ENCODE measurements around the gene ESD.
"Not testable (repeated sequence)": the region's sequence is repeated elsewhere in the genome, so short reads cannot be mapped to it uniquely, and the experiment has no call there.

The ESD gene

GRCh38 chr13:46771693-46772092, 25.3 kb downstream of the ESD start:
- CTCF ChIA-PET, result interaction anchor here (1.0 to 1.5 kb wide), 2 partner anchors 9 to 277 kb away, joined by 3 read pairs; no protein-coding TSS in a partner anchor
- Mint-ChIP-seq H3K4me3 (no peak overlapping the region), H3K9me3 (no peaks in the 10 kb centered on the region), H3K27ac (no peak overlapping the region), H3K27me3 (no peaks in the 10 kb centered on the region), H3K4me1 (no peaks in the 10 kb centered on the region), H3K36me3 (peaks cover 56% of the 10 kb centered on the region)
- no peak for DNase-seq

- DNase-seq, H3K4me3 Mint-ChIP-seq, H3K4me1 Mint-ChIP-seq, H3K27me3 Mint-ChIP-seq, H3K9me3 Mint-ChIP-seq, CTCF ChIA-PET, H3K27ac Mint-ChIP-seq: not testable (repeated sequence)
- H3K36me3 Mint-ChIP-seq, result peaks cover 41% of the 10 kb centered on the region
These were observed 27.0 kb downstream of the ESD start for GRCh38 chr13:46769925-46770324.

- H3K27ac Mint-ChIP-seq, result no peak overlapping the region
- H3K9me3 Mint-ChIP-seq, result no peaks in the 10 kb centered on the region
- H3K4me1 Mint-ChIP-seq, result no peaks in the 10 kb centered on the region
- CTCF ChIA-PET, result interaction anchor here (1.8 kb wide), 1 partner anchor 10 kb away, joined by 4 read pairs; no protein-coding TSS in a partner anchor
- no peak overlapping the region for H3K4me3 Mint-ChIP-seq
- no peaks in the 10 kb centered on the region for H3K36me3 Mint-ChIP-seq
- H3K27me3 Mint-ChIP-seq, result peaks cover 4% of the 10 kb centered on the region
- no peak for DNase-seq
These were observed 35.1 kb downstream of the ESD start for GRCh38 chr13:46761866-46762265.

- H3K9me3 Mint-ChIP-seq, result no peaks in the 10 kb centered on the region
- CTCF ChIA-PET, result no interaction called here
- H3K27ac Mint-ChIP-seq, result no peak overlapping the region
- no peak overlapping the region for H3K4me3 Mint-ChIP-seq
- no peaks in the 10 kb centered on the region for H3K36me3 Mint-ChIP-seq
- H3K4me1 Mint-ChIP-seq, result no peaks in the 10 kb centered on the region
- no peak for DNase-seq
- peaks cover 4% of the 10 kb centered on the region for H3K27me3 Mint-ChIP-seq
These were observed 35.8 kb downstream of the ESD start for GRCh38 chr13:46761174-46761573.

GRCh38 chr13:46759846-46760245, 37.1 kb downstream of the ESD start:
- no peaks in the 10 kb centered on the region for H3K4me1 Mint-ChIP-seq
- H3K27ac Mint-ChIP-seq, result no peak overlapping the region
- DNase-seq, result no peak
- H3K4me3 Mint-ChIP-seq, result no peak overlapping the region
- H3K27me3 Mint-ChIP-seq, result peaks cover 4% of the 10 kb centered on the region
- CTCF ChIA-PET, result no interaction called here
- no peaks in the 10 kb centered on the region for H3K9me3 Mint-ChIP-seq
- no peaks in the 10 kb centered on the region for H3K36me3 Mint-ChIP-seq

- no peak for DNase-seq
- H3K9me3 Mint-ChIP-seq, result no peaks in the 10 kb centered on the region
- no peak overlapping the region for H3K4me3 Mint-ChIP-seq
- H3K27me3 Mint-ChIP-seq, result peaks cover 4% of the 10 kb centered on the region
- no peak overlapping the region for H3K27ac Mint-ChIP-seq
- peaks cover 13% of the 10 kb centered on the region for H3K36me3 Mint-ChIP-seq
- peaks cover 10% of the 10 kb centered on the region for H3K4me1 Mint-ChIP-seq
- CTCF ChIA-PET, result interaction anchor here (1.1 kb wide), 1 partner anchor 42 kb away, joined by 3 read pairs; no protein-coding TSS in a partner anchor
These were observed 39.3 kb downstream of the ESD start for GRCh38 chr13:46757640-46758039.

- Mint-ChIP-seq H3K9me3 (no peaks in the 10 kb centered on the region), H3K27me3 (peaks cover 4% of the 10 kb centered on the region), H3K27ac (no peak overlapping the region), H3K4me3 (no peak overlapping the region), H3K36me3 (peaks cover 16% of the 10 kb centered on the region), H3K4me1 (peaks cover 16% of the 10 kb centered on the region)
- no peak for DNase-seq
- CTCF ChIA-PET, result interaction anchor here (1.1 kb wide), 1 partner anchor 42 kb away, joined by 3 read pairs; no protein-coding TSS in a partner anchor
These were observed 40.0 kb downstream of the ESD start for GRCh38 chr13:46756977-46757376.

- CTCF ChIA-PET, H3K27me3 Mint-ChIP-seq, H3K27ac Mint-ChIP-seq, DNase-seq, H3K9me3 Mint-ChIP-seq, H3K4me3 Mint-ChIP-seq: not testable (repeated sequence)
- H3K4me1 Mint-ChIP-seq, result peaks cover 29% of the 10 kb centered on the region
- H3K36me3 Mint-ChIP-seq, result peaks cover 25% of the 10 kb centered on the region
These were observed 41.5 kb downstream of the ESD start for GRCh38 chr13:46755508-46755907.

- H3K9me3 Mint-ChIP-seq, result no peaks in the 10 kb centered on the region
- no peak for DNase-seq
- CTCF ChIA-PET, result interaction anchor here (4.0 kb wide), 1 partner anchor 203 kb away, joined by 15 read pairs; no protein-coding TSS in a partner anchor
- peaks cover 29% of the 10 kb centered on the region for H3K36me3 Mint-ChIP-seq
- H3K4me1 Mint-ChIP-seq, result peaks cover 34% of the 10 kb centered on the region
- no peak overlapping the region for H3K27ac Mint-ChIP-seq
- H3K4me3 Mint-ChIP-seq, result no peak overlapping the region
- H3K27me3 Mint-ChIP-seq, result peaks cover 4% of the 10 kb centered on the region
These were observed 42.1 kb downstream of the ESD start for GRCh38 chr13:46754812-46755211.

- Mint-ChIP-seq H3K27ac (no peak overlapping the region), H3K36me3 (peaks cover 34% of the 10 kb centered on the region), H3K4me1 (peaks cover 36% of the 10 kb centered on the region), H3K27me3 (peaks cover 4% of the 10 kb centered on the region), H3K4me3 (no peak overlapping the region), H3K9me3 (no peaks in the 10 kb centered on the region)
- DNase-seq, result no peak
- CTCF ChIA-PET, result interaction anchor here (0.8 to 4.0 kb wide), 2 partner anchors 199 to 202 kb away, joined by 3 to 15 read pairs; no protein-coding TSS in a partner anchor
These were observed 43.0 kb downstream of the ESD start for GRCh38 chr13:46753917-46754316.

GRCh38 chr13:46753137-46753536, 43.8 kb downstream of the ESD start:
- peaks cover 39% of the 10 kb centered on the region for H3K36me3 Mint-ChIP-seq
- no peak overlapping the region for H3K27ac Mint-ChIP-seq
- CTCF ChIA-PET, result interaction anchor here (4.0 kb wide), 1 partner anchor 201 kb away, joined by 15 read pairs; no protein-coding TSS in a partner anchor
- peaks cover 4% of the 10 kb centered on the region for H3K27me3 Mint-ChIP-seq
- H3K4me1 Mint-ChIP-seq, result peaks cover 36% of the 10 kb centered on the region
- H3K4me3 Mint-ChIP-seq, result no peak overlapping the region
- no peak for DNase-seq
- H3K9me3 Mint-ChIP-seq, result no peaks in the 10 kb centered on the region

- Mint-ChIP-seq H3K9me3 (no peaks in the 10 kb centered on the region), H3K27me3 (no peaks in the 10 kb centered on the region), H3K27ac (peak overlapping the region; percentile 85), H3K36me3 (peaks cover 42% of the 10 kb centered on the region), H3K4me1 (peaks cover 36% of the 10 kb centered on the region), H3K4me3 (peak overlapping the region; percentile 3)
- peak; percentile 69 for DNase-seq
- CTCF ChIA-PET, result interaction anchor here (1.0 to 4.0 kb wide), 4 partner anchors 11 to 258 kb away, joined by 3 to 15 read pairs (median 4); no protein-coding TSS in a partner anchor
These were observed 44.9 kb downstream of the ESD start for GRCh38 chr13:46751811-46752635.

- H3K27me3 Mint-ChIP-seq, result no peaks in the 10 kb centered on the region
- H3K36me3 Mint-ChIP-seq, result peaks cover 54% of the 10 kb centered on the region
- peaks cover 36% of the 10 kb centered on the region for H3K4me1 Mint-ChIP-seq
- no peaks in the 10 kb centered on the region for H3K9me3 Mint-ChIP-seq
- CTCF ChIA-PET, result interaction anchor here (0.7 to 1.1 kb wide), 2 partner anchors 198 to 256 kb away, joined by 3 to 5 read pairs; no protein-coding TSS in a partner anchor
- peak overlapping the region; percentile 39 for H3K27ac Mint-ChIP-seq
- no peak overlapping the region for H3K4me3 Mint-ChIP-seq
- DNase-seq, result no peak
These were observed 47.0 kb downstream of the ESD start for GRCh38 chr13:46749951-46750350.

- Mint-ChIP-seq H3K27me3 (no peaks in the 10 kb centered on the region), H3K4me1 (peaks cover 31% of the 10 kb centered on the region), H3K4me3 (no peak overlapping the region), H3K9me3 (no peaks in the 10 kb centered on the region), H3K36me3 (peaks cover 50% of the 10 kb centered on the region), H3K27ac (no peak overlapping the region)
- CTCF ChIA-PET, result interaction anchor here (0.7 kb wide), 1 partner anchor 19 kb away, joined by 3 read pairs; no protein-coding TSS in a partner anchor
- DNase-seq, result no peak
These were observed 48.7 kb downstream of the ESD start for GRCh38 chr13:46748300-46748699.
